ENCODE measurements around the gene SLC25A23. TPM values are rescaled to one million over a fixed set of nuclear protein-coding genes. Genes with fewer than 3 reads are reported as not detected.

SLC25A23 gene
- total RNA-seq, 1 experiment from 2014 or later: 42.9 TPM

GRCh38 chr19:6442087-6442688, 17.4 kb downstream of the SLC25A23 start:
- Histone ChIP-seq H3K14ac (ENCODE audit: insufficient read depth, low read length) (no peak overlapping the region), H3K27ac (ENCODE audit: insufficient read length, low read depth, low read length) (no peak overlapping the region), H3K27me3 (ENCODE audit: insufficient read depth, low read length) (no peaks in the 10 kb centered on the region), H2BK5ac (ENCODE audit: insufficient read length, low read length) (no peak overlapping the region), H2BK120ac (ENCODE audit: low read depth, low read length, poor library complexity, severe bottlenecking) (no peak overlapping the region), H4K5ac (ENCODE audit: insufficient read length, low read depth, low read length) (no peak overlapping the region), H4K8ac (replicated peaks; ENCODE audit: insufficient read length, low read depth, low read length) (no peak overlapping the region), H3K4ac (ENCODE audit: low read depth, low read length) (no peak overlapping the region), H4K20me1 (ENCODE audit: control insufficient read depth, insufficient read depth, insufficient read length) (peaks cover 2% of the 10 kb centered on the region), H3K79me2 (ENCODE audit: insufficient read depth, low read length) (no peaks in the 10 kb centered on the region), H2BK15ac (ENCODE audit: low read depth, low read length) (no peak overlapping the region), H2BK12ac (ENCODE audit: insufficient read length, low read depth, low read length) (no peak overlapping the region), H3K9me3 (ENCODE audit: control insufficient read depth, low read depth, low read length) (no peaks in the 10 kb centered on the region), H3K23ac (ENCODE audit: insufficient read length, low read depth, low read length) (no peak overlapping the region), H2BK20ac (ENCODE audit: low read depth, low read length, poor library complexity, severe bottlenecking) (no peak overlapping the region), H2AFZ (ENCODE audit: low read length) (no peak overlapping the region), H3K23me2 (ENCODE audit: insufficient read length, low read depth, low read length, poor library complexity, severe bottlenecking) (no peaks in the 10 kb centered on the region), H3K56ac (ENCODE audit: insufficient read length, low read depth, low read length) (no peak overlapping the region), H3K4me1 (ENCODE audit: insufficient read depth, low read length) (no peaks in the 10 kb centered on the region), H4K91ac (ENCODE audit: insufficient read length, low read depth, low read length) (no peak overlapping the region), H3K79me1 (ENCODE audit: insufficient read depth, low read depth, low read length, poor library complexity, severe bottlenecking) (no peaks in the 10 kb centered on the region), H3K4me2 (ENCODE audit: insufficient read depth, insufficient read length, low read length) (no peak overlapping the region), H2AK5ac (ENCODE audit: insufficient read length, low read length) (no peak overlapping the region), H3K9ac (ENCODE audit: extremely low read depth, insufficient read length, low read length) (no peak overlapping the region), H3T11ph (ENCODE audit: low read length) (no peak overlapping the region), H3K18ac (ENCODE audit: insufficient read length, low read depth, low read length) (no peak overlapping the region)
- Mint-ChIP-seq H3K36me3 (ENCODE audit: insufficient read depth in 1 of 3, low read depth in 3 of 3) (peaks cover 8 to 19% (median 14%) of the 10 kb centered on the region in 3 experiments; a peak in 6 of 7 replicates), H3K4me1 (no peaks in the 10 kb centered on the region; a peak in 1 of 4 replicates), H3K4me3 (no peak overlapping the region), H3K9me3 (no peaks in the 10 kb centered on the region; a peak in 1 of 5 replicates), H3K27ac (no peak overlapping the region), H3K27me3 (ENCODE audit: low read depth) (peaks cover 5% of the 10 kb centered on the region)
- no CpG with 5 or more reads among the region's 13 CpGs for WGBS (ENCODE audit: extremely low coverage, insufficient read length, low lambda C conversion rate)
- no peak for TF ChIP-seq CTCF (conservative IDR thresholded peaks at IDR 0.05)
- DNase-seq: no peak

Measured in H9 (cell line).